Esophagus muscularis mucosa (tissue), 3 donors: ENCODE data around the gene C19orf33.

Experiments used
- CTCF ChIP-seq, 3 experiments: fragments of 200-600 bp in 2 of 3; fragments of 450-650 bp in 1 of 3; sonication (generic) in 2 of 3; IDR thresholded peaks; one replicate each; pipeline ENCODE4 v1.5.1; 2017 to 2019; ENCODE audit warnings: antibody characterized with exemption in 3 of 3, mild to moderate bottlenecking in 2 of 3, moderate library complexity in 1 of 3
- POLR2A ChIP-seq: fragments of 450-650 bp; IDR thresholded peaks from one replicate; pipeline ENCODE4 v1.6.1; 2017; ENCODE audit warnings: antibody characterized with exemption, moderate library complexity, mild to moderate bottlenecking, low read depth

GRCh38 chr19:38303517-38304351, at the start of gene C19orf33:
- TF ChIP-seq POLR2A: no peak
- no peak for TF ChIP-seq CTCF (IDR thresholded peaks at IDR 0.05)
